Kidney (tissue), 14 donors: Measurements from ENCODE around the gene KCNG2. TPM values are rescaled to one million over a fixed set of nuclear protein-coding genes. Genes with fewer than 3 reads are reported as not detected.

Experiments used
- DNase-seq, 5 donors: peaks; one replicate each; pipeline ENCODE4 v3.0.0-alpha.2; 2013 to 2020
- FAIRE-seq: peaks from 2 replicates; lab custom pipeline; 2012; peaks lifted over from hg19 to GRCh38; lab: Jason Lieb, UNC
- H3K27ac ChIP-seq, 2 donors: one replicate each; pipeline ENCODE4 v1.7.0; 2013; ENCODE audit warnings: low read depth in 2 of 2, low read length in 2 of 2, inconsistent platforms in 1 of 2
- H3K27me3 ChIP-seq: one replicate; pipeline ENCODE4 v1.7.1; 2013; ENCODE audit warnings: low read length, inconsistent platforms; ENCODE audit not compliant: control insufficient read depth, insufficient read depth
- H3K36me3 ChIP-seq, 3 donors: one replicate each; pipeline versions ENCODE4 v1.7.0 to v1.7.1; 2013; ENCODE audit warnings: low read length in 3 of 3, control low read depth in 1 of 3, inconsistent platforms in 1 of 3; ENCODE audit not compliant: insufficient read depth in 3 of 3, control insufficient read depth in 2 of 3
- H3K4me1 ChIP-seq, 3 donors: one replicate each; pipeline versions ENCODE4 v1.7.0 to v1.7.1; 2013; ENCODE audit warnings: low read length in 3 of 3, inconsistent platforms in 1 of 3, low read depth in 1 of 3; ENCODE audit not compliant: control insufficient read depth in 2 of 3, insufficient read depth in 2 of 3
- H3K4me3 ChIP-seq, 3 donors: one replicate each; pipeline versions ENCODE4 v1.7.0 to v1.8.1; 2013; ENCODE audit warnings: low read length in 3 of 3, control low read depth in 1 of 3, inconsistent platforms in 1 of 3
- H3K9ac ChIP-seq, 3 donors: one replicate each; pipeline versions ENCODE4 v1.7.0 to v1.7.1; 2013; ENCODE audit warnings: low read length in 3 of 3, control low read depth in 1 of 3, inconsistent platforms in 1 of 3
- H3K9me3 ChIP-seq, 3 donors: one replicate each; pipeline versions ENCODE4 v1.7.0 to v1.7.1; 2013; ENCODE audit warnings: low read length in 3 of 3, control low read depth in 1 of 3, inconsistent platforms in 1 of 3; ENCODE audit not compliant: control insufficient read depth in 2 of 3, insufficient read depth in 1 of 3
- CTCF ChIP-seq: IDR thresholded peaks from 3 replicates; pipeline ENCODE4 v1.5.1; 2012; ENCODE audit warnings: mild to moderate bottlenecking, moderate library complexity, borderline replicate concordance; ENCODE audit not compliant: insufficient read depth; ENCODE audit errors: extremely low read depth
- intact Hi-C: fragments of 100-400 bp; cut with DNase I; formaldehyde crosslinking; loops from one replicate; pipeline ENCODE4 v1.11.1; 2022
- polyA plus RNA-seq: library from polyadenylated mRNA; stranded (reverse); fragments of 350-450 nt; fragmentation: Illumina TruSeq; extraction: RNeasy Lipid Tissue Mini Kit (QIAGEN cat#74804); gene quantifications from one replicate; pipeline ENCODE4 v1.2.3, GENCODE V29; 2014; ENCODE audit warnings: low read depth, low replicate concordance; ENCODE audit not compliant: insufficient read depth
- total RNA-seq: library from RNA; stranded (reverse); fragmentation: NEBNext Ultra II Directional; extraction: Animal tissue kit (Norgen Biotek cat#: 25700); gene quantifications from one replicate; pipeline ENCODE4 v1.2.1, GENCODE V29; 2021
- donor health status: control.
- donor health status: control.
- donor health status: control.
- donor health status: control.
- donor health status: control.
- donor health status: DM: yes; HTN: yes; CAD: no.
- donor health status: Normal renal cell carcinoma (clear cell type).

KCNG2 gene
- total and polyA plus RNA-seq, 2 donors from 2014 or later = 0.76 TPM; not detected in 1

- H3K27ac ChIP-seq = no peak overlapping the region
- H3K36me3 ChIP-seq = no peaks in the 10 kb centered on the region
- no peak for DNase-seq
- no peak overlapping the region for H3K9ac ChIP-seq
- peaks cover 0 to 44% (median 9%) of the 10 kb centered on the region in 3 donors for H3K9me3 ChIP-seq
- no peak overlapping the region for H3K4me3 ChIP-seq
- TF ChIP-seq CTCF = no peak
- H3K4me1 ChIP-seq = no peaks in the 10 kb centered on the region
- intact Hi-C loops = no loop called here
- no peak for FAIRE-seq
- no peaks in the 10 kb centered on the region for H3K27me3 ChIP-seq
Observed at GRCh38 chr18:79889569-79889968, 91.8 kb downstream of the KCNG2 start.

- intact Hi-C loops = no loop called here
Observed at GRCh38 chr18:79890674-79891073, 92.9 kb downstream of the KCNG2 start.

GRCh38 chr18:79896738-79897137 is 99.0 kb downstream of the KCNG2 start:
- no peaks in the 10 kb centered on the region for H3K27me3 ChIP-seq
- H3K4me3 ChIP-seq = no peak overlapping the region
- intact Hi-C loops = no loop called here
- H3K27ac ChIP-seq = no peak overlapping the region
- no peak for FAIRE-seq
- no peaks in the 10 kb centered on the region for H3K4me1 ChIP-seq
- no peak overlapping the region for H3K9ac ChIP-seq
- no peak for DNase-seq
- TF ChIP-seq CTCF = no peak
- peaks cover 3 to 32% (median 17%) of the 10 kb centered on the region in 3 donors for H3K9me3 ChIP-seq
- H3K36me3 ChIP-seq = no peaks in the 10 kb centered on the region

More at GRCh38 chr18:79890674-79891073, 92.9 kb downstream of the KCNG2 start:
- no peak for DNase-seq
- no peaks in the 10 kb centered on the region for H3K36me3 ChIP-seq
- FAIRE-seq = no peak
- peaks cover 3 to 46% (median 11%) of the 10 kb centered on the region in 3 donors for H3K9me3 ChIP-seq
- TF ChIP-seq CTCF = no peak
- no peak overlapping the region for H3K4me3 ChIP-seq
- H3K4me1 ChIP-seq = no peaks in the 10 kb centered on the region
- no peak overlapping the region for H3K9ac ChIP-seq
- no peaks in the 10 kb centered on the region for H3K27me3 ChIP-seq
- H3K27ac ChIP-seq = no peak overlapping the region
